ENCODE data around the gene SH3PXD2A.

SH3PXD2A gene

GRCh38 chr10:103669243-103669929, 186.0 kb downstream of the SH3PXD2A start:
- TF ChIP-seq, protein P1, sequence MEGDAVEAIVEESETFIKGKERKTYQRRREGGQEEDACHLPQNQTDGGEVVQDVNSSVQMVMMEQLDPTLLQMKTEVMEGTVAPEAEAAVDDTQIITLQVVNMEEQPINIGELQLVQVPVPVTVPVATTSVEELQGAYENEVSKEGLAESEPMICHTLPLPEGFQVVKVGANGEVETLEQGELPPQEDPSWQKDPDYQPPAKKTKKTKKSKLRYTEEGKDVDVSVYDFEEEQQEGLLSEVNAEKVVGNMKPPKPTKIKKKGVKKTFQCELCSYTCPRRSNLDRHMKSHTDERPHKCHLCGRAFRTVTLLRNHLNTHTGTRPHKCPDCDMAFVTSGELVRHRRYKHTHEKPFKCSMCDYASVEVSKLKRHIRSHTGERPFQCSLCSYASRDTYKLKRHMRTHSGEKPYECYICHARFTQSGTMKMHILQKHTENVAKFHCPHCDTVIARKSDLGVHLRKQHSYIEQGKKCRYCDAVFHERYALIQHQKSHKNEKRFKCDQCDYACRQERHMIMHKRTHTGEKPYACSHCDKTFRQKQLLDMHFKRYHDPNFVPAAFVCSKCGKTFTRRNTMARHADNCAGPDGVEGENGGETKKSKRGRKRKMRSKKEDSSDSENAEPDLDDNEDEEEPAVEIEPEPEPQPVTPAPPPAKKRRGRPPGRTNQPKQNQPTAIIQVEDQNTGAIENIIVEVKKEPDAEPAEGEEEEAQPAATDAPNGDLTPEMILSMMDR (IDR thresholded peaks at IDR 0.05): no peak
- peak overlapping the region in 1 of 2 donors; percentile 80 for H3K27ac ChIP-seq
- DNase-seq (ENCODE audit: low spot score): no peak
- H3K4me3 ChIP-seq: peak overlapping the region; percentile 61

- Histone ChIP-seq H3K27ac (peak overlapping the region in 1 of 2 donors; percentile 80), H3K4me3 (peak overlapping the region; percentile 61)
- TF ChIP-seq, protein P1 (IDR thresholded peaks at IDR 0.05): no peak
- peak; percentile 86 for DNase-seq (ENCODE audit: low spot score)
Observed at GRCh38 chr10:103668351-103669242, 186.8 kb downstream of the SH3PXD2A start.

- no peak overlapping the region for H3K4me3 ChIP-seq
- TF ChIP-seq, protein P1 (IDR thresholded peaks at IDR 0.05): no peak
- peak overlapping the region in 1 of 2 donors; percentile 80 for H3K27ac ChIP-seq
- no peak for DNase-seq (ENCODE audit: low spot score)
Observed at GRCh38 chr10:103667356-103667755, 188.0 kb downstream of the SH3PXD2A start.

- TF ChIP-seq, protein P1 (IDR thresholded peaks at IDR 0.05): no peak
- peak overlapping the region in 1 of 2 donors; percentile 80 for H3K27ac ChIP-seq
- no peak for DNase-seq (ENCODE audit: low spot score)
- H3K4me3 ChIP-seq: no peak overlapping the region
Observed at GRCh38 chr10:103666762-103667150, 188.6 kb downstream of the SH3PXD2A start.

DNA sequence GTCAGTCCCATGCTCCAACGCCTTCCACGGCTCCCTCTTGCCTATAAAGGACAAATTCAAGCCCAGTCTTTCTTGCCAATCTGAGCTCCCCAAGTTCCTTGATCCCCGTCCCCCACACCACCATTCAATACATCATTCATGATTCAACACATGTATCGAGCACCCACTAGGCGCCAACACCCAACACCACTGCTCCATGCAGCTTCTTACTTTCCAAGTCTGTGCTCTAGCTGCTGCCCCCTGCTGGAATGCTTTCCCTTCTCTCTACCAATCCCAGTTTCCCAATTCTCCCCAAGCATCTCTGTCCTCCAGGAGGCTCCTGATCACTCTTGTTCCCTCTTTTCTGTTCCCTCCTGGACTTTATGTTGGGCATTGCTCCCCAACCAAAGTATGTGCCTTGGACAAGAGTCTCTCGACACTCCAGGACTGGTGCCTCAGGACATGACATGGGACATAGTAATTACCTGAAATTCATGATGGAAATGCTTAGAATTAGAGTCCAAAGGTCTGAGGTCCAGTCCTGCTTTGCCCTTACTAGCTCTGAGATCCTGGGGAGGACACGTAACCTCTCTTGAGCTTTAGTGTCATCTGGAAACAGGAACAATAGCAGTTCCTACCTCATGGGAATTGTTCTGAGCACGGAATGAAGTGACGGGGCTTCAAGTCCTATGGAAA, 189.2 kb downstream of the SH3PXD2A start:
- no peak overlapping the region for H3K4me3 ChIP-seq
- TF ChIP-seq, protein P1 (IDR thresholded peaks at IDR 0.05): no peak
- H3K27ac ChIP-seq: peak overlapping the region in 1 of 2 donors; percentile 80
- no peak for DNase-seq (ENCODE audit: low spot score)

DNA sequence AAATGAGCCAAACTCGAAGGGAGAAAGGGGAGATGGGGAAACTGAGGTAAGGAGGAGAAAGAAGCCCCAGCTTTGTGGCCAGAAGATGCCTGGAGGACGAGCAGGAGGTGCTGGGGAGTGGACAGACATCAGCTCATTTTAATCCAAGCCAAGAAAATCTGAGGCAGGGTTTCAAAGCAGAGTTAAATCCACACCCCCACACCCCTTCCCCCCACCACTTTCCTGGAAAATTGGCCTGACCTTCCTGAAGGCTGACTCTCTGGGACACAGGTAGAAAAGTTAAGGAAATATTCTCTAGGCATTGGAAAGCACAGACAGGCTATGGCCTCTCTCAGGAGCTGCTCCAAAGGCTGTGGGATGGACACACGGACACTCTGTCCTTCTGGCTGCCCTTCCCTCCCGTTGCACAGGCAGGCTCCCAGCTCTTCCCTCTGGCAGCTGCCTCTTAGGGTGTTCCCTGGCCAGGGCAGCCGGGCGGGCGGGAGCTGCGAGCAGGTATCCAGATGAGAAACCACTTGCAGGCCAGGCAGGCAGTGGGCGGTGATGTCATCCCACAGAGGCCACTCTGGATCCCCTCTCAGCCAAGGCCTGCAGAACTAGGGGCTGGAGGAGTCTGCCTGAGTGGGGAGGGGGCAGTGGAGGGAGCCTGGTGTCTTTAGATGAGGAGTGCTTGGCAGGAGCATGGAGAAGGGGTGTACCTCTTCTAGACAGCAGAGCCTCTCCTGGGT, 190.1 kb downstream of the SH3PXD2A start:
- no peak for DNase-seq (ENCODE audit: low spot score)
- H3K27ac ChIP-seq: no peak overlapping the region
- H3K4me3 ChIP-seq: no peak overlapping the region
- TF ChIP-seq, protein P1 (IDR thresholded peaks at IDR 0.05): no peak
